ENCODE results near the gene MTHFSD.

MTHFSD gene

GRCh38 chr16:86490859-86491639 is 64.0 kb downstream of the MTHFSD start:
- no peak for DNase-seq (ENCODE audit: low read depth in 2 of 2)

- DNase-seq (ENCODE audit: low read depth in 2 of 2) = no peak
These were observed 69.3 kb downstream of the MTHFSD start for GRCh38 chr16:86485746-86486145.

DNA sequence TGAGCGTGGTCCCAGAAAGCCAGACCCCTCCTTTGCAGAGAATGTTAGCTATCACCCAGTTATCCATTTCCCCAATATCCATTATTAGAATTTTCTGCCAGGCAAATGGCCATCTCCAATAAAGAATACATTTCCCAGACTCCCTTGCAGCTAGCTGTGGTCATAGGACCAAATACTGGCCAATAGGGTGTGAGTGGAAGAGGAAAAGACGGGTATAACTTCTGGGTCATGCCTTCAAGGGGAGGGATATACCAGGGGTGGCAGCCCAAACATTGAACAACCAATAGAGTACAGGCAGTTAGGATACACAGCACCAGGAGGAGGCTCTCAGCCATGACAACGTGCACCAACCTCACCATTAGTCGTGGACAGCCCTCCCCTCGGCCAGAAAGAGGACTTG is 70.8 kb downstream of the MTHFSD start:
- DNase-seq (ENCODE audit: low read depth in 2 of 2) = no peak

- DNase-seq (ENCODE audit: low read depth in 2 of 2) = no peak
These were observed 73.4 kb downstream of the MTHFSD start for GRCh38 chr16:86481607-86482006.

GRCh38 chr16:86480444-86480843 is 74.6 kb downstream of the MTHFSD start:
- no peak for DNase-seq (ENCODE audit: low read depth in 2 of 2)
